ENCODE measurements around the gene STIM1.

STIM1 gene

GRCh38 chr11:4102711-4103110 is 247.2 kb downstream of the STIM1 start:
- peaks cover 46% of the 10 kb centered on the region for H3K79me2 ChIP-seq (ENCODE audit: insufficient read depth, low read length)
- no peaks in the 10 kb centered on the region for H3K9me3 ChIP-seq (ENCODE audit: low read length)
- H3K4me1 ChIP-seq (ENCODE audit: insufficient read depth, low read length, severe bottlenecking), result peaks cover 4% of the 10 kb centered on the region
- no peaks in the 10 kb centered on the region for H3F3A ChIP-seq (ENCODE audit: insufficient read depth, low read length)
- H3K36me3 ChIP-seq (ENCODE audit: insufficient read depth, low read length), result peaks cover 85% of the 10 kb centered on the region
- no peak overlapping the region for H3K27ac ChIP-seq (ENCODE audit: low read depth, low read length, poor library complexity, severe bottlenecking)
- H3K4me2 ChIP-seq (ENCODE audit: low read length), result no peak overlapping the region
- no peak for TF ChIP-seq EZH2 (IDR thresholded peaks at IDR 0.05; ENCODE audit: borderline replicate concordance, low read length)
- TF ChIP-seq, protein P1, sequence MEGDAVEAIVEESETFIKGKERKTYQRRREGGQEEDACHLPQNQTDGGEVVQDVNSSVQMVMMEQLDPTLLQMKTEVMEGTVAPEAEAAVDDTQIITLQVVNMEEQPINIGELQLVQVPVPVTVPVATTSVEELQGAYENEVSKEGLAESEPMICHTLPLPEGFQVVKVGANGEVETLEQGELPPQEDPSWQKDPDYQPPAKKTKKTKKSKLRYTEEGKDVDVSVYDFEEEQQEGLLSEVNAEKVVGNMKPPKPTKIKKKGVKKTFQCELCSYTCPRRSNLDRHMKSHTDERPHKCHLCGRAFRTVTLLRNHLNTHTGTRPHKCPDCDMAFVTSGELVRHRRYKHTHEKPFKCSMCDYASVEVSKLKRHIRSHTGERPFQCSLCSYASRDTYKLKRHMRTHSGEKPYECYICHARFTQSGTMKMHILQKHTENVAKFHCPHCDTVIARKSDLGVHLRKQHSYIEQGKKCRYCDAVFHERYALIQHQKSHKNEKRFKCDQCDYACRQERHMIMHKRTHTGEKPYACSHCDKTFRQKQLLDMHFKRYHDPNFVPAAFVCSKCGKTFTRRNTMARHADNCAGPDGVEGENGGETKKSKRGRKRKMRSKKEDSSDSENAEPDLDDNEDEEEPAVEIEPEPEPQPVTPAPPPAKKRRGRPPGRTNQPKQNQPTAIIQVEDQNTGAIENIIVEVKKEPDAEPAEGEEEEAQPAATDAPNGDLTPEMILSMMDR (IDR thresholded peaks at IDR 0.05; ENCODE audit: low read length), result no peak
- no peaks in the 10 kb centered on the region for H3K9me2 ChIP-seq (ENCODE audit: low read depth, low read length)
- H4K20me1 ChIP-seq (ENCODE audit: insufficient read depth, low read length), result no peaks in the 10 kb centered on the region
- H3K9ac ChIP-seq (ENCODE audit: low read length), result no peak overlapping the region
- H3K27me3 ChIP-seq (ENCODE audit: insufficient read depth, low read length), result no peaks in the 10 kb centered on the region
- no peak overlapping the region for H3K4me3 ChIP-seq (ENCODE audit: low read depth, low read length, poor library complexity, severe bottlenecking)
- H2AFZ ChIP-seq (ENCODE audit: low read length), result no peak overlapping the region

DNA sequence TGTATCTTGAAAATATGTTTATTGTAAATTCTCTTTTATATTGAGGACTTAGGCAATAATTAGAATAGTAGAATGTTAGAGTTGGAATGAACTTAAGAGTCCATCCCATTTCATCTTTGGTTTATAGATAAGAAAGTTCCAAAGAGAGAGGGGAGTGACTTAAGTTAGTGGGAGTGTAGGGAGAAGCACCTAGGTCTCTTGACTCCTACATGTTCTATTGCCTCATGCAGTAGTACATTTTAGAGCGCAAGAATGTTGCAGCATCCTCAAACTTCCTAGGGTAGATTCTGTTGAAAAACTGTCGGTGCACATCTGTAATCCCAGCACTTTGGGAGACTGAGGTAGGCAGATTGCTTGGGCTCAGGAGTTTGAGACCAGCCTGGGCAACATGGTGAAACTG is 247.8 kb downstream of the STIM1 start:
- Histone ChIP-seq H2AFZ (ENCODE audit: low read length) (no peak overlapping the region), H3K27me3 (ENCODE audit: insufficient read depth, low read length) (no peaks in the 10 kb centered on the region), H3K9me2 (ENCODE audit: low read depth, low read length) (no peaks in the 10 kb centered on the region), H3K9ac (ENCODE audit: low read length) (no peak overlapping the region), H3K4me2 (ENCODE audit: low read length) (no peak overlapping the region), H3K27ac (ENCODE audit: low read depth, low read length, poor library complexity, severe bottlenecking) (no peak overlapping the region), H3K79me2 (ENCODE audit: insufficient read depth, low read length) (peaks cover 42% of the 10 kb centered on the region), H3F3A (ENCODE audit: insufficient read depth, low read length) (no peaks in the 10 kb centered on the region), H3K9me3 (ENCODE audit: low read length) (no peaks in the 10 kb centered on the region), H3K36me3 (ENCODE audit: insufficient read depth, low read length) (peaks cover 90% of the 10 kb centered on the region), H4K20me1 (ENCODE audit: insufficient read depth, low read length) (no peaks in the 10 kb centered on the region), H3K4me3 (ENCODE audit: low read depth, low read length, poor library complexity, severe bottlenecking) (no peak overlapping the region), H3K4me1 (ENCODE audit: insufficient read depth, low read length, severe bottlenecking) (no peaks in the 10 kb centered on the region)
- TF ChIP-seq, protein P1 (IDR thresholded peaks at IDR 0.05; ENCODE audit: low read length), result no peak
- no peak for TF ChIP-seq EZH2 (IDR thresholded peaks at IDR 0.05; ENCODE audit: borderline replicate concordance, low read length)

DNA sequence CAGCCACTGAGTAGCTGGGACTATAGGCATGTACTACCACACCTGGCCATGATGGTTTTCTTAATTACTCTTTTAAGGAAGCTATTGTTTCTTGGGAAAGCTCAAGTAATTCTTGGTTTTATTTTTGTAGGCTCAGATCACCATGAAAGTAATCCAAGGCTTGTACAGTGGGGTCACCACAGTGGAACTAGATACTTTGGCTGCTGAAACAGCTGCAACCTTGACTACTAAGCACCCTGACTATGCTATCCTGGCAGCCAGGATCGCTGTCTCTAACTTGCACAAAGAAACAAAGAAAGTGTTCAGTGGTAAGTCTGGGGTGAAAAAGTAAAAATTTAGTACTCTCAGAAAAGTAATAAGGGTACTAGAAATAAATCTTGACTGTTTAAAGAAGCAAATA is 250.5 kb downstream of the STIM1 start:
- Histone ChIP-seq H3K4me2 (ENCODE audit: low read length) (no peak overlapping the region), H3K9me2 (ENCODE audit: low read depth, low read length) (no peaks in the 10 kb centered on the region), H3K9me3 (ENCODE audit: low read length) (no peaks in the 10 kb centered on the region), H3K27ac (ENCODE audit: low read depth, low read length, poor library complexity, severe bottlenecking) (no peak overlapping the region), H2AFZ (ENCODE audit: low read length) (no peak overlapping the region), H3K4me3 (ENCODE audit: low read depth, low read length, poor library complexity, severe bottlenecking) (no peak overlapping the region), H3K79me2 (ENCODE audit: insufficient read depth, low read length) (peaks cover 16% of the 10 kb centered on the region), H3K36me3 (ENCODE audit: insufficient read depth, low read length) (peaks cover 92% of the 10 kb centered on the region), H3K27me3 (ENCODE audit: insufficient read depth, low read length) (no peaks in the 10 kb centered on the region), H3K4me1 (ENCODE audit: insufficient read depth, low read length, severe bottlenecking) (no peaks in the 10 kb centered on the region), H4K20me1 (ENCODE audit: insufficient read depth, low read length) (no peaks in the 10 kb centered on the region), H3F3A (ENCODE audit: insufficient read depth, low read length) (no peaks in the 10 kb centered on the region), H3K9ac (ENCODE audit: low read length) (no peak overlapping the region)
- TF ChIP-seq, protein P1 (IDR thresholded peaks at IDR 0.05; ENCODE audit: low read length), result no peak
- no peak for TF ChIP-seq EZH2 (IDR thresholded peaks at IDR 0.05; ENCODE audit: borderline replicate concordance, low read length)

All from OCI-LY1 (cell line).